Panc1 (cell line): Measurements from ENCODE around the gene VAT1.

Source experiments
- CTCF ChIP-seq: fragments of 450-650 bp; IDR thresholded peaks from 2 replicates; pipeline ENCODE4 v1.5.1; 2017; ENCODE audit warnings: mild to moderate bottlenecking
- POLR2AphosphoS5 ChIP-seq: IDR thresholded peaks from 2 replicates; pipeline ENCODE4 v1.6.1; 2012; ENCODE audit warnings: mild to moderate bottlenecking, low read depth, low read length, moderate library complexity
- REST ChIP-seq, 2 experiments: IDR thresholded peaks; 2 replicates each; pipeline ENCODE4 v1.6.1; 2011 to 2012; ENCODE audit warnings: low read depth in 2 of 2, control low read depth in 1 of 2, low read length in 1 of 2, mild to moderate bottlenecking in 1 of 2, moderate library complexity in 1 of 2; ENCODE audit not compliant: insufficient read depth in 1 of 2
- SIN3A ChIP-seq: IDR thresholded peaks from 2 replicates; pipeline ENCODE4 v1.6.1; 2012; ENCODE audit warnings: low read depth, mild to moderate bottlenecking, low read length, moderate library complexity, borderline replicate concordance; ENCODE audit not compliant: insufficient read depth
- TCF7L2 ChIP-seq: IDR thresholded peaks from 2 replicates; pipeline ENCODE4 v1.6.1; 2011; ENCODE audit warnings: mild to moderate bottlenecking, low read depth, low read length, inconsistent platforms

- TF ChIP-seq CTCF (no peak), POLR2AphosphoS5 (no peak), REST (IDR thresholded peaks at IDR 0.05; ENCODE audit: insufficient read depth in 1 of 2, low read depth in 2 of 2, low read length in 1 of 2) (no peak), TCF7L2 (no peak), SIN3A (no peak)
Observed at GRCh38 chr17:43043307-43043706, 21.1 kb upstream of the VAT1 start.
